GM23338 (cell line): ENCODE results near the gene COPA. TPM values are rescaled to one million over a fixed set of nuclear protein-coding genes. Genes with fewer than 3 reads are reported as not detected.

Experiments used
- CREB1 ChIP-seq: fragments of 250-450 bp; sonication (Bioruptor Pico); IDR thresholded peaks from 2 replicates; pipeline ENCODE4 v1.5.0; 2020; ENCODE audit warnings: low read depth, mild to moderate bottlenecking, moderate library complexity
- EZH2 ChIP-seq: fragments of 200-600 bp; sonication (generic); IDR thresholded peaks from one replicate; pipeline ENCODE4 v1.8.0; 2017; ENCODE audit warnings: antibody characterized with exemption, mild to moderate bottlenecking, low read depth; ENCODE audit not compliant: unreplicated experiment
- JUNB ChIP-seq: IDR thresholded peaks from one replicate; pipeline ENCODE4 v1.6.1; 2016; ENCODE audit warnings: antibody characterized with exemption; ENCODE audit not compliant: unreplicated experiment
- NANOG ChIP-seq: IDR thresholded peaks from 2 replicates; pipeline ENCODE4 v1.6.1; 2016; ENCODE audit warnings: antibody characterized with exemption, borderline replicate concordance
- POLR2AphosphoS5 ChIP-seq: IDR thresholded peaks from 2 replicates; pipeline ENCODE4 v1.6.1; 2016; ENCODE audit warnings: antibody characterized with exemption, low read depth
- REST ChIP-seq: IDR thresholded peaks from one replicate; pipeline ENCODE4 v1.6.1; 2018; ENCODE audit warnings: antibody characterized with exemption; ENCODE audit not compliant: unreplicated experiment
- STAT1 ChIP-seq: IDR thresholded peaks from one replicate; pipeline ENCODE4 v1.6.1; 2016; ENCODE audit warnings: antibody characterized with exemption; ENCODE audit not compliant: unreplicated experiment
- ZNF114 ChIP-seq: fragments of 250-450 bp; sonication (Bioruptor Pico); IDR thresholded peaks from 2 replicates; pipeline ENCODE4 v1.5.0; 2020; ENCODE audit warnings: mild to moderate bottlenecking, moderate library complexity
- ZNF331 ChIP-seq: fragments of 250-450 bp; sonication (Bioruptor Pico); IDR thresholded peaks from 2 replicates; pipeline ENCODE4 v1.5.0; 2020; ENCODE audit warnings: low read depth, mild to moderate bottlenecking, moderate library complexity
- ZNF462 ChIP-seq: fragments of 250-450 bp; sonication (Bioruptor Pico); IDR thresholded peaks from 2 replicates; pipeline ENCODE4 v1.5.0; 2020; ENCODE audit warnings: mild to moderate bottlenecking, moderate library complexity
- polyA plus RNA-seq: library from polyadenylated mRNA; unstranded; fragments of >200 nt; fragmentation: Nextera tagmentation; extraction: Ambion mirVana; gene quantifications from 2 replicates; pipeline ENCODE4 v1.2.1, GENCODE V29; 2016
- total RNA-seq: library from RNA; depleted of rRNA; stranded (reverse); fragments of >200 nt; shearing (Covaris generic); gene quantifications from 2 replicates; pipeline ENCODE4 v1.2.3, GENCODE V29; 2014

The COPA gene
- total and polyA plus RNA-seq, 2 experiments from 2014 or later: 58.2 to 87.1 TPM

GRCh38 chr1:160285506-160285905 lies 57.5 kb downstream of the COPA start (continued):
- no peak for TF ChIP-seq ZNF462 (CRISPR knock-in tag)
- no peak for TF ChIP-seq JUNB
- TF ChIP-seq CREB1 (CRISPR knock-in tag): no peak
- TF ChIP-seq ZNF114: no peak
- no peak for TF ChIP-seq POLR2AphosphoS5
- TF ChIP-seq REST: no peak
- no peak for TF ChIP-seq EZH2
- TF ChIP-seq ZNF331 (CRISPR knock-in tag): no peak
- TF ChIP-seq NANOG: no peak
- TF ChIP-seq STAT1: no peak
